K562 (cell line): ENCODE results near the gene SPINT1. TPM values are rescaled to one million over a fixed set of nuclear protein-coding genes. Genes with fewer than 3 reads are reported as not detected.
A peak's percentile ranks its signal among the peaks of the same experiment; 100 is the strongest.

Source experiments
- ATAC-seq: fragments of 200-7000 bp; cut with Tn5 transposase; 3 replicates; pipeline ENCODE4 v1.9.1; 2020; ENCODE audit warnings: moderate library complexity
- BruUV-seq: library from RNA; stranded (reverse); fragments of 400-500 nt; replicated peaks from 2 replicates; lab custom pipeline; 2021; lab: Mats Ljungman, UMichigan
- CTCF ChIA-PET: fragments of 300-600 bp; formaldehyde crosslinking; extraction: SDS; loops from one replicate; lab custom pipeline; 2021; ENCODE audit warnings: low intra/inter-chr PET ratio; lab: Yijun Ruan, JAX
- POLR2A ChIA-PET: fragments of 300-600, 350-650 bp; sonication (Branson Sonifier 250); formaldehyde crosslinking; extraction: SDS; loops from one replicate; lab custom pipeline; 2021; ENCODE audit warnings: antibody characterized with exemption, inconsistent platforms; lab: Yijun Ruan, JAX
- DNase-seq, 4 experiments: peaks; one replicate each; pipeline versions ENCODE4 v3.0.0 to v3.0.0-alpha.2; 2011 to 2018; ENCODE audit warnings: low spot score in 3 of 4, mixed read lengths in 3 of 4; ENCODE audit errors: extremely low read depth in 1 of 4
- FAIRE-seq: peaks from 2 replicates; lab custom pipeline; 2011; peaks lifted over from hg19 to GRCh38; lab: Jason Lieb, UNC
- H2AFZ ChIP-seq: 2 replicates; pipeline ENCODE4 v1.6.0; 2011; ENCODE audit warnings: low read depth, low read length, control low read depth, inconsistent platforms
- H3K27ac ChIP-seq: fragments of 200-600 bp; 3 replicates; pipeline ENCODE4 v1.8.0; 2011; ENCODE audit warnings: low read depth, mild to moderate bottlenecking, control low read depth, inconsistent platforms, low read length, moderate library complexity, mixed read lengths; ENCODE audit errors: extremely low read depth
- H3K27me3 ChIP-seq, 2 experiments: fragments of 300-600 bp in 1 of 2; 2 replicates in 1 of 2; 3 replicates in 1 of 2; pipeline versions ENCODE4 v1.6.0 to v1.8.0; 2011; ENCODE audit warnings: inconsistent platforms in 2 of 2, low read length in 2 of 2, mild to moderate bottlenecking in 1 of 2, mixed read lengths in 1 of 2, moderate library complexity in 1 of 2; ENCODE audit not compliant: control insufficient read depth in 2 of 2, insufficient read depth in 2 of 2
- H3K36me3 ChIP-seq: fragments of 300-600 bp; 3 replicates; pipeline ENCODE4 v1.8.0; 2011; ENCODE audit warnings: mild to moderate bottlenecking, low read length, inconsistent platforms; ENCODE audit not compliant: control insufficient read depth, insufficient read depth
- H3K4me1 ChIP-seq, 2 experiments: fragments of 200-600 bp in 1 of 2; replicated peaks in 1 of 2; 2 replicates in 1 of 2; 3 replicates in 1 of 2; pipeline versions ENCODE4 v1.5.1 to v1.8.0; 2011; ENCODE audit warnings: inconsistent platforms in 2 of 2, low read length in 2 of 2, mild to moderate bottlenecking in 1 of 2, mixed read lengths in 1 of 2, moderate library complexity in 1 of 2; ENCODE audit not compliant: control insufficient read depth in 2 of 2, insufficient read depth in 2 of 2
- H3K4me2 ChIP-seq: 2 replicates; pipeline ENCODE4 v1.6.1; 2011; ENCODE audit warnings: low read length, control low read depth, inconsistent platforms, mixed read lengths; ENCODE audit not compliant: insufficient read depth
- H3K4me3 ChIP-seq: fragments of 200-600 bp; sonication (generic), shearing (Covaris generic); 2 replicates; pipeline ENCODE4 v1.5.1; 2016; ENCODE audit warnings: control low read depth, inconsistent platforms
- H3K79me2 ChIP-seq: fragments of 200-600 bp; 3 replicates; pipeline ENCODE4 v1.8.0; 2011; ENCODE audit warnings: low read length, inconsistent platforms; ENCODE audit not compliant: control insufficient read depth, insufficient read depth
- H3K9ac ChIP-seq, 2 experiments: 2 replicates each; pipeline versions ENCODE4 v1.6.0 to v1.6.1; 2011; ENCODE audit warnings: low read depth in 2 of 2, low read length in 2 of 2, control low read depth in 1 of 2, inconsistent platforms in 1 of 2, mild to moderate bottlenecking in 1 of 2, mixed read lengths in 1 of 2; ENCODE audit not compliant: insufficient read depth in 1 of 2
- H3K9me1 ChIP-seq: one replicate; pipeline ENCODE4 v1.6.0; 2011; ENCODE audit warnings: inconsistent platforms, mild to moderate bottlenecking, low read length, moderate library complexity; ENCODE audit not compliant: control insufficient read depth, insufficient read depth
- H3K9me3 ChIP-seq: replicated peaks from 2 replicates; pipeline ENCODE4 v1.5.1; 2011; ENCODE audit warnings: low read depth, low read length, inconsistent platforms; ENCODE audit not compliant: control insufficient read depth, insufficient read depth
- H4K20me1 ChIP-seq: replicated peaks from 2 replicates; pipeline ENCODE4 v1.6.1; 2011; ENCODE audit warnings: low read length, inconsistent platforms, mixed read lengths; ENCODE audit not compliant: control insufficient read depth, insufficient read depth
- CEBPG ChIP-seq, 3 experiments: fragments of 200-800 bp in 1 of 3; sonication (Bioruptor generic) in 1 of 3; sonication (generic) in 1 of 3; formaldehyde crosslinking in 1 of 3; IDR thresholded peaks in 2 of 3; conservative IDR thresholded peaks in 1 of 3; 2 replicates each; pipeline versions ENCODE4 v1.6.1 to v1.8.0; 2016 to 2022; ENCODE audit warnings: missing compliant biosample characterization in 2 of 3, missing genetic modification characterization in 2 of 3, mild to moderate bottlenecking in 1 of 3, missing genetic modification reagents in 1 of 3
- EP400 ChIP-seq: fragments of 450-650 bp; IDR thresholded peaks from 2 replicates; pipeline ENCODE4 v1.6.1; 2017; ENCODE audit warnings: antibody characterized with exemption, mild to moderate bottlenecking, moderate library complexity
- JUN ChIP-seq, 2 experiments: sonication (generic) in 1 of 2; formaldehyde crosslinking in 1 of 2; IDR thresholded peaks; 2 replicates each; pipeline versions ENCODE4 v1.6.1 to v1.8.0; 2012 to 2022; ENCODE audit warnings: borderline replicate concordance in 2 of 2, mild to moderate bottlenecking in 2 of 2, improper control_type of control experiment in 1 of 2, low read depth in 1 of 2, low read length in 1 of 2, missing genetic modification reagents in 1 of 2
- KLF1 ChIP-seq: fragments of 450-650 bp; IDR thresholded peaks from 2 replicates; pipeline ENCODE4 v1.6.1; 2016; ENCODE audit warnings: missing genetic modification characterization, missing compliant biosample characterization
- ZKSCAN1 ChIP-seq: fragments of 150-350 bp; IDR thresholded peaks from 2 replicates; pipeline ENCODE4 v1.6.1; 2016; ENCODE audit warnings: low read depth, low read length
- ZNF592 ChIP-seq: fragments of 450-650 bp; IDR thresholded peaks from 2 replicates; pipeline ENCODE4 v1.6.1; 2017; ENCODE audit warnings: antibody characterized with exemption, mild to moderate bottlenecking
- WGBS: fragments of 100-300 bp; shearing (Covaris generic); methylation state at CpG from one replicate; pipeline ENCODE4 v1.1.6; 2016; ENCODE audit warnings: low coverage, mixed read lengths; ENCODE audit not compliant: insufficient coverage; ENCODE audit errors: missing lambda C conversion rate; 5-methylcytosine and 5-hydroxymethylcytosine counted together
- in situ Hi-C: fragments of 300-500 bp; cut with MboI; formaldehyde crosslinking; loops from 4 replicates; pipeline ENCODE4 v1.15.0; 2018; ENCODE audit warnings: inconsistent platforms, mixed read lengths
- intact Hi-C: fragments of 100-400 bp; cut with micrococcal nuclease; formaldehyde crosslinking; loops from 2 replicates; pipeline ENCODE4 v1.14.2; 2022
- polyA plus RNA-seq, 8 experiments: library from polyadenylated mRNA; depleted of rRNA in 4 of 8; stranded (reverse) in 5 of 8; unstranded in 3 of 8; fragments of >200 nt; fragmentation: Nextera tagmentation in 2 of 8; fragmentation: Illumina TruSeq in 1 of 8; extraction: Ambion mirVana in 2 of 8; extraction: Trizol in 1 of 8; gene quantifications; 2 replicates each; pipeline versions ENCODE4 v1.2.1 to v1.2.3, GENCODE V29; 2011 to 2014; ENCODE audit warnings: inconsistent platforms in 1 of 8, missing spikeins in 1 of 8
- total RNA-seq, 7 experiments: library from RNA; depleted of rRNA in 6 of 7; stranded (reverse); fragments of >200 nt in 6 of 7; fragmentation: Illumina TruSeq in 2 of 7; extraction: Trizol in 2 of 7; gene quantifications; 2 replicates each; pipeline versions ENCODE4 v1.2.1 to v1.2.3, GENCODE V29; 2011 to 2021; ENCODE audit warnings: low replicate concordance in 1 of 7
- TF ChIP-seq, protein P1 (sequence below): fragments of 250-450 bp; sonication (Bioruptor Pico); IDR thresholded peaks from 2 replicates; pipeline ENCODE4 v1.9.0; 2021; ENCODE audit warnings: mild to moderate bottlenecking

Gene SPINT1
- total and polyA plus RNA-seq, 9 of the 15 experiments (the other 6 are each of a cell fraction or from before 2014, with no cell fraction given): 0.78 to 4.5 (median 1.5) TPM

DNA sequence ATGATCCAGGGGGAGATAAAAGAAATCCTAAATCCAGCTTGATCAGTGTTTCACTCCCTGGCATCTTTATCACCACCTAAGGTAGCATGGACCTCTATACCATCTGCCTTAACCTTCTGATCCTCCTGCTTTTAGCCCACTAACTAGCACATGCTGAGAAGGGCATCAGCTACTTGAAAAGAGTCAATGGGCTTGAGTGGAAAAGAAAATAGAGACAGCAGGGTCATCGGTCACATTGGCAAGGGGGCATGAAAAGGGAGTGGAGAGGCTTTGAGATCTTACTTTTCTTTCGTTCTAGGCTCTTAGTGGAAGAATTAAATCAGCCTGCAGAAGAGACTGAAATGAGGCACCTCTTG, 37.2 kb upstream of the SPINT1 start:
- BruUV-seq: TSS peak; percentile 84
- peaks cover 3% of the 10 kb centered on the region for H3K9me1 ChIP-seq
- peak overlapping the region; percentile 81 for H3K4me3 ChIP-seq
- H3K36me3 ChIP-seq: peaks cover 29% of the 10 kb centered on the region
- peaks cover 19% of the 10 kb centered on the region for H3K79me2 ChIP-seq
- peak overlapping the region; percentile 95 for H3K27ac ChIP-seq
- H3K4me1 ChIP-seq: peaks cover 13 to 15% of the 10 kb centered on the region in 2 experiments; a peak in 4 of 5 replicates
- H4K20me1 ChIP-seq: no peaks in the 10 kb centered on the region
- CTCF ChIA-PET: no interaction called here
- H3K4me2 ChIP-seq: peak overlapping the region; percentile 98
- no peaks in the 10 kb centered on the region for H3K27me3 ChIP-seq
- in situ Hi-C loops: no loop called here
- DNase-seq (no peak), ATAC-seq (no peak), FAIRE-seq (no peak)
- peak overlapping the region; percentile 96 to 98 for H3K9ac ChIP-seq
- intact Hi-C loops: no loop called here
- POLR2A ChIA-PET: interaction anchor here (0.8 to 1.8 kb wide), 3 partner anchors 9 to 24 kb away, joined by 3 to 12 read pairs (median 3); no protein-coding TSS in a partner anchor
- no peaks in the 10 kb centered on the region; the same call in 1 of the 2 replicates for H3K9me3 ChIP-seq
- 0% methylated on average over 2 of the region's 2 CpGs for WGBS
- peak overlapping the region; percentile 100 for H2AFZ ChIP-seq
- no peak for TF ChIP-seq KLF1 (tag)
- peak; percentile 63; the same call in 1 of the 2 replicates for TF ChIP-seq EP400
- TF ChIP-seq ZKSCAN1: no peak
- TF ChIP-seq CEBPG (CRISPR knock-in tag; IDR thresholded peaks at IDR 0.05): 0 out of 2 replicates have a peak, but pooled peaks have one; percentile 22
- no peak for TF ChIP-seq CEBPG (tag; conservative IDR thresholded peaks at IDR 0.05 in 1 of 2, IDR thresholded peaks at IDR 0.05 in 1 of 2)
- peak; percentile 77; the same call in 1 of the 2 replicates for TF ChIP-seq ZNF592
- TF ChIP-seq, protein P1, sequence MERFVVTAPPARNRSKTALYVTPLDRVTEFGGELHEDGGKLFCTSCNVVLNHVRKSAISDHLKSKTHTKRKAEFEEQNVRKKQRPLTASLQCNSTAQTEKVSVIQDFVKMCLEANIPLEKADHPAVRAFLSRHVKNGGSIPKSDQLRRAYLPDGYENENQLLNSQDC (CRISPR knock-in tag): 0 out of 2 replicates have a peak, but pooled peaks have one; percentile 22
- TF ChIP-seq JUN (IDR thresholded peaks at IDR 0.05; ENCODE audit: borderline replicate concordance, low read depth, low read length): no peak
- TF ChIP-seq JUN (CRISPR knock-in tag; IDR thresholded peaks at IDR 0.05; ENCODE audit: borderline replicate concordance): 0 out of 2 replicates have a peak, but pooled peaks have one; percentile 65
